Vagina (tissue), 2 donors: ENCODE results near the gene TUBB6. TPM values are rescaled to one million over a fixed set of nuclear protein-coding genes. Genes with fewer than 3 reads are reported as not detected.

Experiments
- DNase-seq, 2 donors: peaks; one replicate each; pipeline ENCODE4 v3.0.0-alpha.2; 2017; ENCODE audit errors: extremely low spot score in 2 of 2
- H3K27ac ChIP-seq: fragments of 200-600 bp; sonication (generic); one replicate; pipeline ENCODE4 v1.5.1; 2019
- H3K27me3 ChIP-seq: fragments of 200-600 bp; sonication (generic); one replicate; pipeline ENCODE4 v1.5.1; 2019
- H3K36me3 ChIP-seq, 2 donors: fragments of 200-600 bp; sonication (generic); one replicate each; pipeline ENCODE4 v1.5.1; 2017 to 2019
- H3K4me1 ChIP-seq: fragments of 200-600 bp; sonication (generic); one replicate; pipeline ENCODE4 v1.5.1; 2019
- H3K4me3 ChIP-seq, 2 donors: fragments of 200-600 bp; sonication (generic); 1 replicate in 1 of 2; 2 replicates in 1 of 2; pipeline ENCODE4 v1.5.1; 2016 to 2019
- H3K9me3 ChIP-seq: fragments of 200-600 bp; sonication (generic); one replicate; pipeline ENCODE4 v1.5.1; 2019
- POLR2A ChIP-seq, 2 donors: fragments of 450-650 bp; IDR thresholded peaks; one replicate each; pipeline ENCODE4 v1.6.1; 2017; ENCODE audit warnings: antibody characterized with exemption in 2 of 2, mild to moderate bottlenecking in 2 of 2, moderate library complexity in 2 of 2
- POLR2AphosphoS5 ChIP-seq, 2 donors: sonication (generic); formaldehyde crosslinking; IDR thresholded peaks; one replicate each; pipeline ENCODE4 v1.9.0; 2017; ENCODE audit warnings: antibody characterized with exemption in 2 of 2, mild to moderate bottlenecking in 2 of 2, low read depth in 1 of 2; ENCODE audit not compliant: insufficient read depth in 1 of 2
- intact Hi-C: fragments of 100-400 bp; cut with DNase I; formaldehyde crosslinking; loops from one replicate; pipeline ENCODE4 v1.15.1; 2023
- total RNA-seq: library from RNA; depleted of rRNA; stranded (reverse); fragments of >200 nt; gene quantifications from one replicate; pipeline ENCODE4 v1.2.3, GENCODE V29; 2016
- TF ChIP-seq, protein P1 (sequence below), 3 experiments: fragments of 450-650 bp in 2 of 3; fragments of 200-600 bp in 1 of 3; sonication (generic) in 1 of 3; IDR thresholded peaks; one replicate each; pipeline ENCODE4 v1.5.1; 2017 to 2019; ENCODE audit warnings: antibody characterized with exemption in 3 of 3, mild to moderate bottlenecking in 2 of 3, moderate library complexity in 2 of 3

TUBB6 gene
- total RNA-seq: 450 TPM

DNA sequence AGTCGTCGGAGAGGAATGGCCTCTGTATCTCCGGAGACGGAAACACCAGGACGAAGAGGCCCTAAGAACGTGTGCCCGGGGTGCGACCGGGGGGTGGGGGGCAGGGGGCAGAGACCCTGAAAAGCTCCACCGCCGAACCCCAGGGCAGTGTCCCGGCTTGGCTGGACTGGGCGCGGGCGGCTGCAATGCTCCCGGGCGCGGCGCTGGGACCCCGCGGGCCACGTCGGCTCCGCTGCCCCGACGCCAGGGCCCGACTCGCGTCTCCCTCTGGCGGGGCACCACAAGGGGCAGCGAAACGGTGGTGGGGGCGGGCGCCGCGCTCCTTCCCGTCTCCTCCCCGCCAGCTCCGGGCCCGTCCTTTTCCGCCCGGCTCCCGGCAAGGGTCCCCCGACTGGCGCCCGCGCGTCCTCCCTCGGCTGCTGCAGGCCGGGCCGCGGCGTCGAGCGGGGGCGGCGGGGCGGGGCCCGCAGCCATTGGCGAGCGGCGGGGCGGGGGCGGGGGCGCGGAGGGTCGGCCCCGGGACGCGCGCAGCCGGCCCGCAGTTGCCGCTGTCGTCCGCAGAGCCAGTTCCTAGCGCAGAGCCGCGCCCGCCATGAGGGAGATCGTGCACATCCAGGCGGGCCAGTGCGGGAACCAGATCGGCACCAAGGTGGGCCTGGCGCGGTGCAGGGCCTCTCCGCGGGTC, at the start of gene TUBB6:
Gene TUBB6, plus strand, starts transcription at position 541 of the 685 bp plus-strand sequence. Its CDS starts 52 bp downstream, at position 593.
- Histone ChIP-seq H3K27me3 (no peaks in the 10 kb centered on the region), H3K9me3 (peaks cover 6% of the 10 kb centered on the region), H3K4me3 (peak within 1 kb of the TSS; percentile 67 to 79), H3K4me1 (peaks cover 35% of the 10 kb centered on the region), H3K27ac (peak within 1 kb of the TSS; percentile 96), H3K36me3 (peaks cover 0 to 19% of the 10 kb centered on the region in 2 donors)
- TF ChIP-seq, protein P1, sequence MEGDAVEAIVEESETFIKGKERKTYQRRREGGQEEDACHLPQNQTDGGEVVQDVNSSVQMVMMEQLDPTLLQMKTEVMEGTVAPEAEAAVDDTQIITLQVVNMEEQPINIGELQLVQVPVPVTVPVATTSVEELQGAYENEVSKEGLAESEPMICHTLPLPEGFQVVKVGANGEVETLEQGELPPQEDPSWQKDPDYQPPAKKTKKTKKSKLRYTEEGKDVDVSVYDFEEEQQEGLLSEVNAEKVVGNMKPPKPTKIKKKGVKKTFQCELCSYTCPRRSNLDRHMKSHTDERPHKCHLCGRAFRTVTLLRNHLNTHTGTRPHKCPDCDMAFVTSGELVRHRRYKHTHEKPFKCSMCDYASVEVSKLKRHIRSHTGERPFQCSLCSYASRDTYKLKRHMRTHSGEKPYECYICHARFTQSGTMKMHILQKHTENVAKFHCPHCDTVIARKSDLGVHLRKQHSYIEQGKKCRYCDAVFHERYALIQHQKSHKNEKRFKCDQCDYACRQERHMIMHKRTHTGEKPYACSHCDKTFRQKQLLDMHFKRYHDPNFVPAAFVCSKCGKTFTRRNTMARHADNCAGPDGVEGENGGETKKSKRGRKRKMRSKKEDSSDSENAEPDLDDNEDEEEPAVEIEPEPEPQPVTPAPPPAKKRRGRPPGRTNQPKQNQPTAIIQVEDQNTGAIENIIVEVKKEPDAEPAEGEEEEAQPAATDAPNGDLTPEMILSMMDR (IDR thresholded peaks at IDR 0.05): peak in 1 of 3 experiments; percentile 12
- TF ChIP-seq POLR2A (IDR thresholded peaks at IDR 0.05) (no peak), POLR2AphosphoS5 (IDR thresholded peaks at IDR 0.05; ENCODE audit: insufficient read depth in 1 of 2, low read depth in 1 of 2) (no peak)
- intact Hi-C loops: loop anchor here (5.0 kb wide), 1 partner anchor 349 kb away; the partner anchor contains the start of gene SPIRE1
- DNase-seq: peak in 1 of 2 donors; percentile 86

- intact Hi-C loops: no loop called here
- no peaks in the 10 kb centered on the region for H3K36me3 ChIP-seq
- TF ChIP-seq, protein P1 (IDR thresholded peaks at IDR 0.05): no peak
- TF ChIP-seq POLR2AphosphoS5 (IDR thresholded peaks at IDR 0.05; ENCODE audit: insufficient read depth in 1 of 2, low read depth in 1 of 2): no peak
- TF ChIP-seq POLR2A (IDR thresholded peaks at IDR 0.05): no peak
- no peak overlapping the region for H3K4me3 ChIP-seq
- H3K27ac ChIP-seq: no peak overlapping the region
- no peak for DNase-seq
- peaks cover 2% of the 10 kb centered on the region for H3K27me3 ChIP-seq
- H3K9me3 ChIP-seq: no peaks in the 10 kb centered on the region
- peaks cover 14% of the 10 kb centered on the region for H3K4me1 ChIP-seq
These were observed 49.0 kb upstream of the TUBB6 start for GRCh38 chr18:12258719-12259705.

GRCh38 chr18:12262748-12263147, 45.3 kb upstream of the TUBB6 start:
- no peak for DNase-seq
- Histone ChIP-seq H3K4me3 (no peak overlapping the region), H3K27me3 (no peaks in the 10 kb centered on the region), H3K4me1 (peaks cover under 1% of the 10 kb centered on the region), H3K36me3 (no peaks in the 10 kb centered on the region), H3K9me3 (no peaks in the 10 kb centered on the region), H3K27ac (no peak overlapping the region)
- TF ChIP-seq POLR2A (IDR thresholded peaks at IDR 0.05) (no peak), POLR2AphosphoS5 (IDR thresholded peaks at IDR 0.05; ENCODE audit: insufficient read depth in 1 of 2, low read depth in 1 of 2) (no peak)
- TF ChIP-seq, protein P1 (IDR thresholded peaks at IDR 0.05): no peak
- intact Hi-C loops: no loop called here

DNA sequence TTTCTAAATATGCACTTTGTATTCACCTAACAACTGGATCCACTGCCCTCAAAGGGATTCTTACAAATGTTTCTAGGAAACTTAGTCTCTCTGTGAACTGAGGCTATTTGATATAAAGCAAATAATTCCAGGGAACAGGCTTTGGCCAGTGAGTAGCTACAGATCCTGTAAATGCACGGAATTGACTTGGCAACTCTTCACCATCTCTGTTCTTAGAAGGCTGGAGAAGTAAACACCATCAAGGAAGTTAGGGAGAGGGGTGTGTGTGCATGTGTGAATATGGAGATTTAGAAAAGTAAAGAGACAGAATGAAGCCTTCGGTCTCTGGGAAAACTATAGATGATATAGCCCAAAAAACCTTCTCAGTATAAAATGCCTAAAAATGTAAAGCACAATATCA, 43.2 kb upstream of the TUBB6 start:
- Histone ChIP-seq H3K4me1 (no peaks in the 10 kb centered on the region), H3K27me3 (no peaks in the 10 kb centered on the region), H3K27ac (no peak overlapping the region), H3K4me3 (no peak overlapping the region), H3K9me3 (no peaks in the 10 kb centered on the region), H3K36me3 (no peaks in the 10 kb centered on the region)
- DNase-seq: no peak
- TF ChIP-seq, protein P1 (IDR thresholded peaks at IDR 0.05): no peak
- TF ChIP-seq POLR2A (IDR thresholded peaks at IDR 0.05): no peak
- intact Hi-C loops: no loop called here
